Measurements from ENCODE around the gene PATJ.

- TF ChIP-seq CTCF (conservative IDR thresholded peaks at IDR 0.05; ENCODE audit: low read depth, low read length), result no peak
- no peak for TF ChIP-seq EZH2 (IDR thresholded peaks at IDR 0.05; ENCODE audit: low read length, unreplicated experiment)
Observed at GRCh38 chr1:62210960-62211359, 468.7 kb downstream of the PATJ start.
